NB4 (cell line): ENCODE measurements around the gene FMNL1.

Experiments
- MYC ChIP-seq: IDR thresholded peaks from 2 replicates; pipeline ENCODE4 v1.6.1; 2011; ENCODE audit warnings: low read depth, low read length
- POLR2A ChIP-seq: IDR thresholded peaks from 2 replicates; pipeline ENCODE4 v1.6.1; 2011; ENCODE audit warnings: mild to moderate bottlenecking; ENCODE audit not compliant: insufficient read length; ENCODE audit errors: extremely low read depth
- TF ChIP-seq, protein P1 (sequence below): IDR thresholded peaks from one replicate; pipeline ENCODE4 v1.5.1; 2012; ENCODE audit warnings: low read depth, low read length
- TF ChIP-seq, protein P2 (sequence below): IDR thresholded peaks from 2 replicates; pipeline ENCODE4 v1.6.1; 2011; ENCODE audit warnings: low read depth, low read length

DNA sequence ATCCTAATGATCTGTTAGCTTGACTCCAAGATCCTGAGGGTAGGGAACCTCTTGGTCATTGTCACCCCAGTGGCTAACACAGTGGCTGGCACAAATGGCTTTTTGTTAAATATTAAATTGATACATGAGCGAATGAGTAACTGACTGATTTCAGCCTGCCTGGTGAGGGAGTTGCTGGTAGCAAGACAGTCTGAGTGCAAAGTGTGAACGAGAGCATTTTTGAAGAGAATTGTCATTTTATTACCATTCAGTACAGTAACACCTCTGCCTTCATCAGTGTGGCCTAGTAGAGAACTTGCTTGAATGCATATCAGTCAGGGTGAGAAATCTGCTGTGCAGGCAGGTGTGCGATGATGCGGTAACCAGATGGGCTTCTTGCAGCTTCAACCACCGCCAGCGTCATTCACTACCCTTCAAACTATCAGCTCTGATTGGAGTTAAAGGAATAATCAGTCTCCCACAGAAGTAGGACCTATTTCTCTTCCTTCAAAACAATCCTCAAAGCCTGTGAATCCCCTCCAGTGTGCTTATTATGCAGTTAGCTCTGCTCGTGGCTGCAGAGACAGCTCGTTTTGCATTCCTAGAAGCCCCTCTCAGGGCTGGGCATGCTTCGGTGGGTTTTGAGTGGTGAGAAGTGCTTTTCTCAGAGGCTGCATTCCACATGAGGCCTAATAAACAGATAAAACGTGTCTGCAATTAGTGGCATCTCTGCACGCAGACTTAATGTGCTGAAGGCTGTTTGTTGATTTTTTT, 31.0 kb upstream of the FMNL1 start:
- TF ChIP-seq, protein P1, sequence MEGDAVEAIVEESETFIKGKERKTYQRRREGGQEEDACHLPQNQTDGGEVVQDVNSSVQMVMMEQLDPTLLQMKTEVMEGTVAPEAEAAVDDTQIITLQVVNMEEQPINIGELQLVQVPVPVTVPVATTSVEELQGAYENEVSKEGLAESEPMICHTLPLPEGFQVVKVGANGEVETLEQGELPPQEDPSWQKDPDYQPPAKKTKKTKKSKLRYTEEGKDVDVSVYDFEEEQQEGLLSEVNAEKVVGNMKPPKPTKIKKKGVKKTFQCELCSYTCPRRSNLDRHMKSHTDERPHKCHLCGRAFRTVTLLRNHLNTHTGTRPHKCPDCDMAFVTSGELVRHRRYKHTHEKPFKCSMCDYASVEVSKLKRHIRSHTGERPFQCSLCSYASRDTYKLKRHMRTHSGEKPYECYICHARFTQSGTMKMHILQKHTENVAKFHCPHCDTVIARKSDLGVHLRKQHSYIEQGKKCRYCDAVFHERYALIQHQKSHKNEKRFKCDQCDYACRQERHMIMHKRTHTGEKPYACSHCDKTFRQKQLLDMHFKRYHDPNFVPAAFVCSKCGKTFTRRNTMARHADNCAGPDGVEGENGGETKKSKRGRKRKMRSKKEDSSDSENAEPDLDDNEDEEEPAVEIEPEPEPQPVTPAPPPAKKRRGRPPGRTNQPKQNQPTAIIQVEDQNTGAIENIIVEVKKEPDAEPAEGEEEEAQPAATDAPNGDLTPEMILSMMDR: no peak
- TF ChIP-seq, protein P2, sequence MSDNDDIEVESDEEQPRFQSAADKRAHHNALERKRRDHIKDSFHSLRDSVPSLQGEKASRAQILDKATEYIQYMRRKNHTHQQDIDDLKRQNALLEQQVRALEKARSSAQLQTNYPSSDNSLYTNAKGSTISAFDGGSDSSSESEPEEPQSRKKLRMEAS: no peak
- no peak for TF ChIP-seq POLR2A
- TF ChIP-seq MYC: no peak
